ENCODE measurements around the gene PTPRN2.

GRCh38 chr7:157909370-157909769 lies 678.3 kb downstream of the PTPRN2 start:
- TF ChIP-seq POLR2AphosphoS5 (IDR thresholded peaks at IDR 0.05; ENCODE audit: low read depth, low read length) (no peak), CTCF (IDR thresholded peaks at IDR 0.05) (no peak), REST (IDR thresholded peaks at IDR 0.05; ENCODE audit: insufficient read depth in 1 of 2, low read depth in 2 of 2, low read length in 1 of 2) (no peak)
